Caco-2 (cell line): ENCODE results near the gene RSRC1. TPM values are rescaled to one million over a fixed set of nuclear protein-coding genes. Genes with fewer than 3 reads are reported as not detected.

Source experiments
- BruUV-seq: library from RNA; stranded (reverse); fragments of 400-500 nt; replicated peaks from 2 replicates; lab custom pipeline; 2021; lab: Mats Ljungman, UMichigan
- CTCF ChIA-PET: fragments of 300-600 bp; sonication (Branson Sonifier 250); formaldehyde crosslinking; loops from one replicate; lab custom pipeline; 2022; ENCODE audit warnings: antibody characterized with exemption; lab: Charles Lee
- POLR2A ChIA-PET: fragments of 300-600 bp; sonication (Branson Sonifier 250); formaldehyde crosslinking; loops from one replicate; lab custom pipeline; 2022; ENCODE audit warnings: antibody characterized with exemption; lab: Charles Lee
- DNase-seq, 2 experiments: peaks; one replicate each; pipeline versions ENCODE4 v3.0.0 to v3.0.0-alpha.2; 2020 to 2022
- H3K27me3 ChIP-seq: replicated peaks from 2 replicates; pipeline ENCODE4 v1.6.0; 2011; ENCODE audit warnings: low read length; ENCODE audit not compliant: control insufficient read depth, insufficient read depth
- H3K36me3 ChIP-seq: 2 replicates; pipeline ENCODE4 v1.5.1; 2011; ENCODE audit warnings: low read length; ENCODE audit not compliant: control insufficient read depth, insufficient read depth
- H3K4me1 ChIP-seq: fragments of 250-450 bp; sonication (Bioruptor Pico); 2 replicates; pipeline ENCODE4 v1.5.1; 2020; ENCODE audit warnings: mild to moderate bottlenecking
- H3K4me3 ChIP-seq: 2 replicates; pipeline ENCODE4 v1.5.1; 2011; ENCODE audit warnings: low read depth, mild to moderate bottlenecking, control low read depth, low read length
- H3K9me3 ChIP-seq: fragments of 250-450 bp; sonication (Bioruptor Pico); 2 replicates; pipeline ENCODE4 v1.5.1; 2020; ENCODE audit warnings: mild to moderate bottlenecking, moderate library complexity
- H3K27ac Mint-ChIP-seq: one replicate; pipeline ENCODE4 v1.8.0; 2022; ENCODE audit warnings: mixed read lengths; ENCODE audit not compliant: unreplicated experiment
- H3K27me3 Mint-ChIP-seq: one replicate; pipeline ENCODE4 v1.8.0; 2022; ENCODE audit warnings: mixed read lengths; ENCODE audit not compliant: insufficient read depth, unreplicated experiment
- H3K36me3 Mint-ChIP-seq: one replicate; pipeline ENCODE4 v1.8.0; 2022; ENCODE audit warnings: mild to moderate bottlenecking, mixed read lengths; ENCODE audit not compliant: insufficient read depth, unreplicated experiment
- H3K4me1 Mint-ChIP-seq: one replicate; pipeline ENCODE4 v1.8.0; 2022; ENCODE audit warnings: low read depth, mixed read lengths; ENCODE audit not compliant: unreplicated experiment
- H3K4me3 Mint-ChIP-seq: one replicate; pipeline ENCODE4 v1.8.0; 2022; ENCODE audit warnings: mild to moderate bottlenecking, moderate library complexity, mixed read lengths; ENCODE audit not compliant: unreplicated experiment
- H3K9me3 Mint-ChIP-seq: one replicate; pipeline ENCODE4 v1.8.0; 2022; ENCODE audit warnings: mixed read lengths; ENCODE audit not compliant: unreplicated experiment
- CTCF ChIP-seq, 2 experiments: fragments of 200-600 bp in 1 of 2; IDR thresholded peaks; 1 replicate in 1 of 2; 2 replicates in 1 of 2; pipeline versions ENCODE4 v1.5.1 to v1.8.0; 2011 to 2022; ENCODE audit warnings: antibody characterized with exemption in 1 of 2, control low read depth in 1 of 2, inconsistent platforms in 1 of 2, low read depth in 1 of 2, low read length in 1 of 2, mild to moderate bottlenecking in 1 of 2, moderate library complexity in 1 of 2; ENCODE audit not compliant: insufficient read depth in 1 of 2, severe bottlenecking in 1 of 2, unreplicated experiment in 1 of 2
- intact Hi-C: fragments of 100-400 bp; cut with micrococcal nuclease; formaldehyde crosslinking; loops from one replicate; pipeline ENCODE4 v1.10.0; 2022; ENCODE audit not compliant: unreplicated experiment
- total RNA-seq: library from RNA; stranded (reverse); gene quantifications from 2 replicates; pipeline ENCODE4 v1.2.3, GENCODE V29; 2022

RSRC1 gene
- total RNA-seq, 1 experiment from 2014 or later, result 38.4 TPM

- no peak for DNase-seq
- no peaks in the 10 kb centered on the region for H3K4me1 ChIP-seq
- no peaks in the 10 kb centered on the region for H3K36me3 ChIP-seq
- Mint-ChIP-seq H3K9me3 (no peaks in the 10 kb centered on the region), H3K36me3 (no peaks in the 10 kb centered on the region), H3K4me1 (no peaks in the 10 kb centered on the region), H3K27me3 (no peaks in the 10 kb centered on the region), H3K27ac (no peak overlapping the region), H3K4me3 (no peak overlapping the region)
- no peak for TF ChIP-seq CTCF (IDR thresholded peaks at IDR 0.05; ENCODE audit: insufficient read depth in 1 of 2, low read depth in 1 of 2, low read length in 1 of 2, severe bottlenecking in 1 of 2, unreplicated experiment in 1 of 2)
- no peak overlapping the region for H3K4me3 ChIP-seq
- POLR2A ChIA-PET, result no interaction called here
- no TSS peak for BruUV-seq
- no peaks in the 10 kb centered on the region for H3K27me3 ChIP-seq
- no peaks in the 10 kb centered on the region for H3K9me3 ChIP-seq
- CTCF ChIA-PET, result no interaction called here
- intact Hi-C loops, result no loop called here
Measured at GRCh38 chr3:158483701-158484235, 373.9 kb downstream of the RSRC1 start.

GRCh38 chr3:158486200-158486599 is 376.3 kb downstream of the RSRC1 start:
- Mint-ChIP-seq H3K27me3 (no peaks in the 10 kb centered on the region), H3K4me3 (no peak overlapping the region), H3K27ac (no peak overlapping the region), H3K36me3 (no peaks in the 10 kb centered on the region), H3K9me3 (no peaks in the 10 kb centered on the region), H3K4me1 (no peaks in the 10 kb centered on the region)
- TF ChIP-seq CTCF (IDR thresholded peaks at IDR 0.05; ENCODE audit: insufficient read depth in 1 of 2, low read depth in 1 of 2, low read length in 1 of 2, severe bottlenecking in 1 of 2, unreplicated experiment in 1 of 2), result no peak
- Histone ChIP-seq H3K9me3 (no peaks in the 10 kb centered on the region; the same call in 1 of the 2 replicates), H3K36me3 (no peaks in the 10 kb centered on the region), H3K27me3 (no peaks in the 10 kb centered on the region), H3K4me3 (no peak overlapping the region), H3K4me1 (no peaks in the 10 kb centered on the region)
- POLR2A ChIA-PET, result no interaction called here
- no TSS peak for BruUV-seq
- intact Hi-C loops, result no loop called here
- DNase-seq, result no peak
- CTCF ChIA-PET, result no interaction called here

DNA sequence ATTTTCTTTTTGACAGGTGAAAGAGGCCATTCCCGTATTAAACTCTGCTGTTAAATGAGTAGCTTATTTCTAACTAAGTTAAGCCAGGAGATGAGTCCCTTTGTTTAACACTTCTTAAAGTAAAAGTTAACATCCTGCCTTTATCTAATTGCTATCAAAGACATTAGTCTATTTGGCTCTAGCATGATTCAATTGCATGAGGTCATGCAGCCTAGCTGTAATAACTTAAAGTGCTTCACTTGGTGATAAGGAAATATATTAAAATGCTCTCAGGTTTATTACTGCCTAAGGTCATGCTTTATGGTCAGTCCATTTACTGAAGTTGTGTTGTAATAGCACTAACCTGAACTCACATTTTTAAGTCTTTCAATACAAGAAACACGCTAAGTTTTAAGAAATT is 378.8 kb downstream of the RSRC1 start:
- no peaks in the 10 kb centered on the region for H3K27me3 Mint-ChIP-seq
- ChIA-PET POLR2A (no interaction called here), CTCF (no interaction called here)
- no peak overlapping the region for H3K4me3 Mint-ChIP-seq
- Histone ChIP-seq H3K36me3 (no peaks in the 10 kb centered on the region), H3K4me1 (no peaks in the 10 kb centered on the region), H3K9me3 (no peaks in the 10 kb centered on the region; the same call in 1 of the 2 replicates), H3K4me3 (no peak overlapping the region), H3K27me3 (no peaks in the 10 kb centered on the region)
- TF ChIP-seq CTCF (IDR thresholded peaks at IDR 0.05; ENCODE audit: insufficient read depth in 1 of 2, low read depth in 1 of 2, low read length in 1 of 2, severe bottlenecking in 1 of 2, unreplicated experiment in 1 of 2), result no peak
- H3K4me1 Mint-ChIP-seq, result no peaks in the 10 kb centered on the region
- intact Hi-C loops, result no loop called here
- BruUV-seq, result no TSS peak
- no peak for DNase-seq
- H3K36me3 Mint-ChIP-seq, result no peaks in the 10 kb centered on the region
- H3K27ac Mint-ChIP-seq, result no peak overlapping the region
- H3K9me3 Mint-ChIP-seq, result no peaks in the 10 kb centered on the region
